ENCODE measurements around the gene ABRACL. TPM values are rescaled to one million over a fixed set of nuclear protein-coding genes. Genes with fewer than 3 reads are reported as not detected.

ABRACL gene
- total RNA-seq, 1 experiment from 2014 or later = 22.2 TPM

DNA sequence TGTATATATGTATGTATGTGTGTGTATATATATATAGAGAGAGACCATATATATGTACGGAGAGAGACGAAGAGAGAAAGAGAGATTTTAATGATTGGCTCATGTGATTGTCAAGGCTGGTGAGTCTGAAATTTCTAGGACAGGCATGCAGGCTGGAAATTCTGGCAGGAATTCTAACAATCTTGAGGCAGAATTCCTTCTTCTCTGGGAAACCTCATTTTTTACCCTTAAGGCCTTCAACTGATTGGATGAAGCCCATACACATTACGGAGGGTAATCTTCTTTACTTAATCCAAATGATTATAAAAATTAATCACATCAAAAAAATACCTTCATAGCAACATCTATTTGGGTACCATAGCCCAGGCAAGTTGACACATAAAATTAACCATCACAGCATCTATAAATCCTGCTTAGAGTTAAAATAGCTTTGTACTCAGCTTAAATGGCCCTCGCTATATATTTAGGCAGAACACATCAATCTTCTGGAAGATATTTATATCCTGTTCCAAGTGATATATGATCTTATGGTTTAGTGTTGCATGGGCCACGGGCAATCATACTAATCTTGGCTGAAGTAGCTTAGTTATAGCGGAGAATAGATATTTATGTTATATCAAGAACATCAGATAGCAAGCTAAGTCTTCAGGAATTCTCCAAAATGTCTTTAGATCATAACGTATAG lies 36.6 kb downstream of the ABRACL start:
- no peak for ATAC-seq
- POLR2A ChIA-PET = no interaction called here

GRCh38 chr6:139066080-139066479 lies 37.5 kb downstream of the ABRACL start:
- no peak for ATAC-seq
- CTCF ChIA-PET = interaction anchor here (0.7 kb wide), 2 partner anchors 254 to 470 kb away, joined by 3 to 7 read pairs; no protein-coding TSS in a partner anchor
- no peaks in the 10 kb centered on the region for H3K9me3 ChIP-seq (ENCODE audit: control insufficient read depth, insufficient read depth, low read depth, low read length)

More for the DNA sequence above, 36.6 kb downstream of the ABRACL start:
- in situ Hi-C loops (cut with HindIII; ENCODE audit: low pct_unique_long_range_greater_than_20kb, low sequenced_read_pairs) = no loop called here
- BruUV-seq (replicated peaks) = no TSS peak
- DNase-seq (ENCODE audit: low read depth, low spot score) = no peak
- CTCF ChIA-PET = no interaction called here
- H3K4me1 ChIP-seq (ENCODE audit: control insufficient read depth, insufficient read depth, low read length) = no peaks in the 10 kb centered on the region
- TF ChIP-seq POLR2AphosphoS5 (IDR thresholded peaks at IDR 0.05; ENCODE audit: low read depth, low read length) (no peak), SIN3A (IDR thresholded peaks at IDR 0.05; ENCODE audit: borderline replicate concordance, insufficient read depth, low read depth, low read length) (no peak), CTCF (IDR thresholded peaks at IDR 0.05) (no peak), TCF7L2 (IDR thresholded peaks at IDR 0.05; ENCODE audit: low read depth, low read length) (no peak), REST (IDR thresholded peaks at IDR 0.05; ENCODE audit: insufficient read depth in 1 of 2, low read depth in 2 of 2, low read length in 1 of 2) (no peak)
- H3K27me3 ChIP-seq (ENCODE audit: control insufficient read depth, insufficient read depth, low read length) = peaks cover 2% of the 10 kb centered on the region; the same call in 1 of the 2 replicates
- H3K36me3 ChIP-seq (ENCODE audit: control insufficient read depth, insufficient read depth, low read length) = no peaks in the 10 kb centered on the region
- no peak overlapping the region for H3K4me3 ChIP-seq (ENCODE audit: low read depth in 2 of 2, low read length in 2 of 2)
- no peak overlapping the region for H3K27ac ChIP-seq (ENCODE audit: low read length)
- intact Hi-C loops (cut with micrococcal nuclease; ENCODE audit: unreplicated experiment) = no loop called here
- no peaks in the 10 kb centered on the region for H3K9me3 ChIP-seq (ENCODE audit: control insufficient read depth, insufficient read depth, low read depth, low read length)

More at GRCh38 chr6:139066080-139066479, 37.5 kb downstream of the ABRACL start:
- Histone ChIP-seq H3K36me3 (ENCODE audit: control insufficient read depth, insufficient read depth, low read length) (no peaks in the 10 kb centered on the region), H3K27ac (ENCODE audit: low read length) (no peak overlapping the region), H3K4me3 (ENCODE audit: low read depth in 2 of 2, low read length in 2 of 2) (no peak overlapping the region), H3K4me1 (ENCODE audit: control insufficient read depth, insufficient read depth, low read length) (no peaks in the 10 kb centered on the region), H3K27me3 (ENCODE audit: control insufficient read depth, insufficient read depth, low read length) (peaks cover 2% of the 10 kb centered on the region; the same call in 1 of the 2 replicates)
- TF ChIP-seq REST (IDR thresholded peaks at IDR 0.05; ENCODE audit: insufficient read depth in 1 of 2, low read depth in 2 of 2, low read length in 1 of 2) (no peak), TCF7L2 (IDR thresholded peaks at IDR 0.05; ENCODE audit: low read depth, low read length) (no peak), SIN3A (IDR thresholded peaks at IDR 0.05; ENCODE audit: borderline replicate concordance, insufficient read depth, low read depth, low read length) (no peak), CTCF (IDR thresholded peaks at IDR 0.05) (no peak), POLR2AphosphoS5 (IDR thresholded peaks at IDR 0.05; ENCODE audit: low read depth, low read length) (no peak)
- intact Hi-C loops (cut with micrococcal nuclease; ENCODE audit: unreplicated experiment) (no loop called here), in situ Hi-C loops (cut with HindIII; ENCODE audit: low pct_unique_long_range_greater_than_20kb, low sequenced_read_pairs) (no loop called here)
- DNase-seq (ENCODE audit: low read depth, low spot score) = no peak
- POLR2A ChIA-PET = no interaction called here
- no TSS peak for BruUV-seq (replicated peaks)

Measured in Panc1 (cell line).